Activated CD4-positive, alpha-beta T cell treated with anti-CD3 and anti-CD28 coated beads, Interleukin-2, Interleukin-4, amounts not matched to agents 100 ng/mL and 50 ng/mL, durations not matched to agents 16 hours and 8 hours (primary cell): Measurements from ENCODE around the gene GRID1.

Experiments
- DNase-seq: peaks from one replicate; pipeline ENCODE4 v3.0.0-alpha.2; 2020; ENCODE audit warnings: low spot score

GRID1 gene

DNA sequence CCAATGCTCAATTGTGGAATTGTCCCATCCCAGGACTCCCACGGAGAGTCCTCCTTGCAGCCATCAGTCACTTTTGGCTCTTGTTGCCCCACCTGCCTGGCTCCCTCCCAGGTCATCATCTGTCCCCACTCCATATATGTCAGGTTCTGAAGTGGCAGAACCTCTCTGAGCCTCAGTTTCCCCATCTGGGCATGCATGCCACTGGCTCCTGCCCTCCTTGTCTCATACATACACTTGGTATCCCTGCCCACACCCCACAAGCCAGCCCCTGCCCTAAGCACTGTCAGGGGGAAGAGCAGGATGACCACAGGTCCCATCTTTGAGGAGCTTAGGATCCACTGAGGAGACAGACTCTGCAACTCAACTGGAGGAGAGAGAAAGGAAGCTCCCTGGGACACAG is 156.9 kb downstream of the GRID1 start:
- no peak for DNase-seq

- no peak for DNase-seq
Measured at GRCh38 chr10:86207226-86207625, 159.4 kb downstream of the GRID1 start.

GRCh38 chr10:86206240-86206579 is 160.4 kb downstream of the GRID1 start:
- no peak for DNase-seq

DNA sequence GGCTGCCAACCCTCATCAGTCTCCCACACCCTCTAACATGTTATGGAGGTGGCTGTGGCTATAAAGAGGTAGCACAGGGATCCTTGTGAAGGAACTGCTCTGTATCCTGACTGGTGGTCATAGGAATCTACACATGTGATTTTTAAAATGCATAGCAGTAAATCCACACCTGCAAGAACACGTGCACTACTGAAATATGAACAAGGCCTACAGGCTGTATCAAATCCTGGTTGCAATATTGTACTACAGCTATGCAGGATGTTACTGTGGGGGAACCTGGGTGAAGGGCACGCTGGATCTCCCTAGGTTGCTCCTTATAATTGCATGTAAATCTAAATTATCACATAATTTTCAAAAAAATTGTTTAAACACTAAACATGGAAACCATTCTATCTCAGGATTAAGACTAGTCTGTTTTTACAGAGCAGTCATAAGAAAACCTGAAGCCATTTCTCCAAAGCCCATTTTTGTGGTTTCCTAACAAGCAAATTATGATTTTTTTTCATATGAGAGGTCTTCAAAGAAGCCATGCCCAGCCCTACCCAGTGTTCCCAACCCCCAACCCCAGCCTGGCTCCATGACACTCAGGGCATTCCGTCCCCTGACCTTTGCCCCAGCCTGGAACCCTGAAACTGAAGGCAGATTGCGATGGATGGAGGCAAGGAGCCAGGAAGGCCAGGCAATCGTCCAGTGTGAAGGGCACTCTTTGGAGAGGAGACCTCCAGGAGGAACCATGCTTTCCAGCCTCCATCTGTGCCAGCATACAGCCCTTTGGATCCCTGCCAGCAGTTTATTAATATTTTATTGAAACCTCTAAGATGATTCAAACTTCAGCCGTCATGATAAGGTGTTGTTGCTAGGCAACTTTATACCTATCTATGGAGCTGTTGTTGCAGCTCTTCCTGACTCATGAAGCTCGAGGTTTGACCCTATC is 161.0 kb downstream of the GRID1 start:
- no peak for DNase-seq

GRCh38 chr10:86204421-86205305 is 161.9 kb downstream of the GRID1 start:
- DNase-seq: no peak

- DNase-seq: peak; percentile 9
Measured at GRCh38 chr10:86203162-86203905, 163.3 kb downstream of the GRID1 start.

DNA sequence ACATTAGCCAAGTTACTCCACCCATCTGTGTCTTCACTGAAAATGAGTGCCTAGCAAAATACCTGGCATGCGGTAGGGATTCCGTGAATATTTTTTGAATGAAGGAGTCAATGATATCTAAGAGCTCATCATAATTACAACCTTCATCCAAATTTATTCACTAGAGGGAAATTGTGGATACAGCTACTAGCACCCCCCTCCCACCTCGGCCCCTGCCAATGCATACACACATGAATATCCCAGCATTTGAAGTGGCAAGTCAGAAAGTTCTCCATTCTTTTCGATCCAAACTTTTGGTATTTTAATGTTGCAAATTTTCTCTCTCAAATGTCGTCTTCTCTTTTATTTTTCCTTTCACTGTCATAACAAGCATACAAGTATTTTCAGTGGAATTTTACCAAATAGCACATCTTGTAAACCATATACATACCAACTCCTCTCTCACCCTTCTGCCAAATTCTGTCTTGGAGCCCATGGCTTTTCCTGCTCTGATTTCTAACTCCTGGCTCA is 164.3 kb downstream of the GRID1 start:
- DNase-seq: no peak

DNA sequence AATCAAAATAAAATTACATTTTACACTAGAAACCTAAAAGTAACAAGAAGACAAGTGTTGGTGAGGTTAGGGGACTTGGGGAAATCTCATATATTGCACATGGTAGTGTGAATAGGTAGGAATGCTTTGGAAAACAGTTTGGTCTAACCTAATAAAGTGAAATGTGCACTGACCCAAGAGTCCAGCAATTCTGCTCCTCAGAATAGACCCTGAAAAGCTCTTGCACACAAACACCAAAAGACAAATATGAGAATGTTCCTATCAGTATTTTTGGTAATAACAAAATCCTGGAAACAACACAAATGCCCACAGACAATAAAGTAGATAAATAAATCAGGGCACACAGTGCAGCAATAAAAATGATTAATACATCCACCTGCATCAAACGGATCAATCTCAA is 165.7 kb downstream of the GRID1 start:
- DNase-seq: no peak

DNA sequence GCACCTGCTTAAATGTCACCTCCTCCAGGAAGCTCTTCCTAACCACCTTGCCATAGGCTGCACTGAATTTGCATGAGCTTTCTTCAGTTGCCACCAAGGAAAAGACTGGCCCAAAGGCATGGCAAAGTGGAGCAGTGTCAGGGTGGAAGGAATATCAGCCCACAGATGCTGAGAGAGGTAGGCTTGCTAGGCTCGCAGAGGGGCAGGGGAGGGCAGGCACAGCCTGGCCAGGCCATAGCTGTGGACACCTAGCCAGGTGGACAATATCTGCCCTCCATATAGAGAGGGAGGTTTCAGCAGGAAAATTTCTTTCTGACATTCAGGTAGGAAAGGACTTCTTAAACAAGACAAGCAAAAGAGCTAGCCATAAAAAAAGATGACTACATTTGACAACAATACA is 166.3 kb downstream of the GRID1 start:
- DNase-seq: no peak

- no peak for DNase-seq
Measured at GRCh38 chr10:86199041-86199440, 167.6 kb downstream of the GRID1 start.

DNA sequence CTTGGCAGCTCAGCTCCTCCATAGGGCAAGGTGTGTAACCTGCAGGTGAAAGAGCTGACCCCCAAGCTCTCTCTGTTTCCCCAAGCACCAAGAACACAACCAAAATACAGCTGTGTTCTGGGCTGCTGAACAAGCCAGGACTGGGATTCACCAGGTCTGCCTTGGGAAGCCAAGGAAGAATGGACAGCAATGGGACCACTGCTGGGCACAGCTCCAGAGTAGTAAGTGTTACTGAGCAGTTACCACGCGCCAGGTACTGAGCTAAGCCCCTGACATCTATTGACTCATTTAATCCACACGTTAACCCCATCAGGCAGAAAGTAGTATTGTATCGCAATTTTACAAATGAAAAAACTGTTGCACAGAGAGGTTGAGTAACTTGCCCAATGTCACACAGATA is 168.3 kb downstream of the GRID1 start:
- DNase-seq: no peak

DNA sequence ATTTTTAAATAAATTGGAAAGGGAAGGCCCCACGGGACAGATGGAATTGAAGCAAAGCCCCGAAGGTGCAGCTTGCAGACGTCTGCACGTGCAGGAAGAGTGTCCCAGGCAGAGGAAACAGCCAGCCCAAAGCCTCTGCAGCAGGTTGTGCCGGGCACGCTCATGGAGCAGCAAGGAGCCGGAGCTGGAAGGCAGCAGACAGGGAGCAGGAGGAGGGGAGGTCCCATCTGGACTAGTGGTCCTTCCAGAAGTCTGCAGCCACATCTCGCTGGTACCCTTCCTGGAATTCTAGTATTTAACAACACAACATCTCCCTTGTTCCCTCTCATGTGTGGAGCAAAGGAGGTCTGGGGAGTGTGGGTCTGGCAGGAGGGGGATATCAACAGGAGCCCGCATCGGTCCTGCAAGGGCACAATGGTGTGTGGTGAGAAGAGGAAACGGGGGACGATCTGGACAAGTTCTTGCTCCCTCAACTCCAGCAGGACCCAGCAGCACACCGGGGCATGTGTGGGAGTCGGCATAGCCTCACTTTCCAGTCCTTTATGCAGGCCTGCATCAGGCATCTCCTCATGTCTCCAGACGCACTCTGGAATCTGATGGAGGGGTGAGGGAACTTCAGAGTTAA is 169.3 kb downstream of the GRID1 start:
- DNase-seq: no peak

GRCh38 chr10:86195521-86196157 is 171.0 kb downstream of the GRID1 start:
- DNase-seq: no peak

DNA sequence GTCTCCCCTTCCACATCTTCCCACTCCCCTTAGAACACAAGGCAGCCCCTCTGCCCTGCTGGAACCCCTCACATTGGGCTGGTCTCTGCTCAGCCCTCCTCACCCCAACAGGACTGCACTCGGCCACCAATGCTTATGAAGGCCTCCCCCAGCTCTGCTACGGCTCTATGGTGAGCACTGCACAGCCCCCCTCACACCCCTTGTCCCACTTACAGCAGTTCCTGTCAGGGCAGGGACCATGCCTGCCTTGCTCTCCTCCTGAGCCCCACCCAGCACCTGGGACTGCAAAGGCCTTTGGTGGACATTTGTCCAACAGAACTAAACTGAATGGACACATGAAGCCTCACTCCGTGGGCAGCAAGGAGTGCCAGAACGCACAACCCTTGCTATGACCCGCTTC is 171.9 kb downstream of the GRID1 start:
- DNase-seq: no peak

DNA sequence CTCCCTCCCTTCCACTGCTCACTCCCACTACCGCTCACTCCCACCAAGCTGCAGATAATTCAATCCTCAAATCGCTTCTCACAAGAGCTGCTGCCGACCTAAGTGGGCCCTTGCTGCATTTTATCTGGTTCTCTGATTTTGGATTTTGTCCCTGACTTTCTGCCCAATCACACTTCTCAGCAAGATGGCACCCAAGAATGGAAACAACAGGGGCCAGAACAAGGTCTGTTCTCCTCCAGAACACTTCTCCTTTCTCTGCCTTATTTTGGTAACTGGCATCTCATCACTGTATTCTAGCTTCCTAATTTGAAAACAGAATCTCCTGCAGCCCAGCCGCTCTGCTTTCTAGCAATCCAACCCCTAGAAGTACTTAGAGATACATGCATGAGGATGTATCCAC is 172.8 kb downstream of the GRID1 start:
- DNase-seq: no peak

GRCh38 chr10:86192691-86193090 is 173.9 kb downstream of the GRID1 start:
- DNase-seq: no peak

DNA sequence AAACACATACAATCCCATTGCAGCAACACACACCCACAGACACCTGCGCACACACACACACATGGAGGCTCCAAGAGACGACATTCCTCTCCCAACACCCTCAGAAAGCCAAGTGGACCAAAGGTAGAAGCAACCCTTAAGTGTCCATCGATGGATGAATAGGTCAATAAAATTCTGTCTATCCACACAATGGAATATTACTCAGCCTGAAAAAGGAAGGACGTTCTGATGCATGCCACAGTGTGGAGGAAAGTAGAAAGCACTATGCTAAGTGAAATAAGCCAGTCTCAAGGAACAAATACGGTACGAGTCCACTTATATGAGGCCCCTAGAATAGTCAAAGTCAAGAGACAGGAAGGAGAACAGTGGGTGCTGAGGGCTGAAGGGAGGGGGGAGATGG is 174.4 kb downstream of the GRID1 start:
- no peak for DNase-seq

- DNase-seq: no peak
Measured at GRCh38 chr10:86191686-86192085, 174.9 kb downstream of the GRID1 start.

GRCh38 chr10:86191166-86191565 is 175.4 kb downstream of the GRID1 start:
- DNase-seq: no peak

DNA sequence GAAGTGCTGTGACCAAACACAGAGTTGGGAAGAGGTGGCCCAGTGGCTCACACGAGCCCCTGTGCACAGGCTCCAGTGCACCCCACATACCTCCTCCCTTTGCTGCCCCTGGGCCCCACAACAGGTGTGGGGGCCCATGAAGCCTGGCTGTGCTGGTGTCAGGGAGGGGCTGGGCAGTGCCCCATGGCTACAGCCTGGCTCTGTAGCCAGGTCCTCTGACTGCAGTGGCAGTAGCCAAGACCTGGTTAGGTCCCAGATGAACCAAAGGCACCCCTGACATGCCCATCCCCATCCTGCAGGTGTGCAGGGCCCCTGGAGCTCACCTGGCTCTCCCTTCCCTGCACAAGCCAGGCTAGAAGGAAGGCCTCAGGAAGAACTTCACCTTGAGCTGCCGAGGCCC is 176.3 kb downstream of the GRID1 start:
- no peak for DNase-seq

- DNase-seq: no peak
Measured at GRCh38 chr10:86189891-86190290, 176.7 kb downstream of the GRID1 start.
